GM21515 (cell line): Measurements from ENCODE around the gene TARS3.

Experiments used
- ATAC-seq: cut with Tn5 transposase; IDR thresholded peaks from one replicate; pipeline ENCODE4 v1.9.1; 2021; ENCODE audit not compliant: unreplicated experiment

TARS3 gene

DNA sequence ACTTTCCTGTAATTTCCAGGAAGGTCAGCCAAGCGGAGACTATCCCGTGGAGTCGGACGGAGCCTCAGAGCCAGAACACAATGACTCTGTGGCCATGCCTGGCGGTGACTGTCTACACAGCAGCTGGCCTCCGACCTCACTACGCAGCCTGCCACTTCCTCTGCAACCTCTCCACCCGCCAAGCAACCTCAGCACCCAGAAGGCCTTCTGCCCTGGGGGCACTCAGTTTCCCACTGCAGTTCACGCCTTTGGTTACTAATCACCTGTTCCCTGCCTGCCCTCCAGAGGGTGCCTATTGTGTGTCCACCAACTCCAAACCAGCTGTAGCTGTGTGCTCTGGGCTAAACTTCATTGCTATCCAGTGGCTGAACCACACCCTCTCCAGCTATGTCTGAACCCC is 116.1 kb downstream of the TARS3 start:
- ATAC-seq = no peak

GRCh38 chr15:101607108-101607507 is 117.2 kb downstream of the TARS3 start:
- ATAC-seq = no peak

DNA sequence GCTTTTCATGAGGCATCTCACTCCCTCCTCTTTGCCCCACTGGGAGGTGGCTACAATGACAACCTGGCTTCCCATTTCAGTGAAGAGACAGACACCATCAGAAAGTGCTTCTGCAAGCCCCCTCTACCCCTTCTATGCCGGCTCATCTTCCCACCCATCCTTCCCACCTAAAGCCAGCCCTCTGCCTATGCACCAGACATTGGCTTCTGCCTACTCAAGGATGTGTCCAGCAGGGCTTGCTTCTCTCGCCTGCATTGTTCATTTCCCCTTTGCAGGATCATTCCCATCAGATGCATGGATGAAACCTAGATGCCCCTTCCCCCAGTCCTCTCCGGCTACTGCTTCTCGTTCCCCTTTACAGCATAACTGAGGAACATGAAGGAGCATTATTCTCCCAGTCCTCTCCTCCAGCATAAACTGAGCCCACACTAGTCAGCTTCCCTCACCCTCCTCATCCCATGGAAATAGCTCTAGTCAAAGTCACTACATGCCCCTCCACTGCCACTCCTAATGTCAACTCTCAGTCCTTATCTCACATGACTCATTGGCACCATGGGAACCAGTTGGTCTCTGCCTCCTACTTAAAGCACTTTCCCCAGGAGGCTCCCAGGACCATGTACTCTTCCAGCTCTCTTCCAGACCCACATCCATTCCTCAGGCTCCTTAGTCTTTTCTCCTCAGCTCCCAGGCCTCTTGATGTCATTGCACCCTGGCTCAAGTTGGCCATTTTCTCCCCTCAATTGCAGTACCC is 120.0 kb downstream of the TARS3 start:
- no peak for ATAC-seq
